ENCODE data around the gene LRFN2.

The LRFN2 gene

GRCh38 chr6:40349123-40349900, 237.9 kb downstream of the LRFN2 start:
- no peak for DNase-seq (ENCODE audit: low spot score)

- no peak for DNase-seq (ENCODE audit: low spot score)
Measured at GRCh38 chr6:40348591-40348990, 238.6 kb downstream of the LRFN2 start.

- no peak for DNase-seq (ENCODE audit: low spot score)
Measured at GRCh38 chr6:40347571-40348011, 239.6 kb downstream of the LRFN2 start.

- DNase-seq (ENCODE audit: low spot score), result no peak
Measured at GRCh38 chr6:40346246-40346645, 240.9 kb downstream of the LRFN2 start.

GRCh38 chr6:40344566-40345167, 242.5 kb downstream of the LRFN2 start:
- no peak for DNase-seq (ENCODE audit: low spot score)

- DNase-seq (ENCODE audit: low spot score), result no peak
Measured at GRCh38 chr6:40343877-40344565, 243.1 kb downstream of the LRFN2 start.

- no peak for DNase-seq (ENCODE audit: low spot score)
Measured at GRCh38 chr6:40343318-40343876, 243.8 kb downstream of the LRFN2 start.

- peak; percentile 22 for DNase-seq (ENCODE audit: low spot score)
Measured at GRCh38 chr6:40342723-40343122, 244.4 kb downstream of the LRFN2 start.

GRCh38 chr6:40341726-40342125, 245.4 kb downstream of the LRFN2 start:
- no peak for DNase-seq (ENCODE audit: low spot score)
